Endothelial cell of umbilical vein (primary cell): ENCODE data around the gene BCL2L2.

Source experiments
- EZH2 ChIP-seq: IDR thresholded peaks from 2 replicates; pipeline ENCODE4 v1.6.1; 2012; ENCODE audit warnings: borderline replicate concordance, low read depth, mild to moderate bottlenecking, moderate library complexity, low read length, inconsistent platforms; ENCODE audit not compliant: severe bottlenecking
- FOS ChIP-seq: IDR thresholded peaks from 2 replicates; pipeline ENCODE4 v1.6.1; 2011; ENCODE audit warnings: mild to moderate bottlenecking, low read length, moderate library complexity, borderline replicate concordance; ENCODE audit not compliant: insufficient read depth
- GATA2 ChIP-seq: IDR thresholded peaks from 2 replicates; pipeline ENCODE4 v1.7.0; 2011; ENCODE audit warnings: low read depth, mild to moderate bottlenecking, moderate library complexity, mixed read lengths, low read length; ENCODE audit not compliant: insufficient read length, insufficient read depth
- POLR2A ChIP-seq: IDR thresholded peaks from 2 replicates; pipeline ENCODE4 v1.6.1; 2012; ENCODE audit warnings: low read depth, mild to moderate bottlenecking, control low read depth, low read length
- POLR2AphosphoS5 ChIP-seq: IDR thresholded peaks from 2 replicates; pipeline ENCODE4 v1.6.1; 2012; ENCODE audit warnings: low read depth, mild to moderate bottlenecking, control low read depth, low read length, moderate library complexity; ENCODE audit not compliant: insufficient read depth
- TF ChIP-seq, protein P1 (sequence below), 2 donors: IDR thresholded peaks; 1 replicate in 1 of 2; 2 replicates in 1 of 2; pipeline ENCODE4 v1.5.1; 2011; ENCODE audit warnings: low read length in 2 of 2, mild to moderate bottlenecking in 2 of 2, moderate library complexity in 2 of 2, control low read depth in 1 of 2, inconsistent platforms in 1 of 2, low read depth in 1 of 2; ENCODE audit not compliant: insufficient read depth in 1 of 2; ENCODE audit errors: extremely low read depth in 1 of 2

DNA sequence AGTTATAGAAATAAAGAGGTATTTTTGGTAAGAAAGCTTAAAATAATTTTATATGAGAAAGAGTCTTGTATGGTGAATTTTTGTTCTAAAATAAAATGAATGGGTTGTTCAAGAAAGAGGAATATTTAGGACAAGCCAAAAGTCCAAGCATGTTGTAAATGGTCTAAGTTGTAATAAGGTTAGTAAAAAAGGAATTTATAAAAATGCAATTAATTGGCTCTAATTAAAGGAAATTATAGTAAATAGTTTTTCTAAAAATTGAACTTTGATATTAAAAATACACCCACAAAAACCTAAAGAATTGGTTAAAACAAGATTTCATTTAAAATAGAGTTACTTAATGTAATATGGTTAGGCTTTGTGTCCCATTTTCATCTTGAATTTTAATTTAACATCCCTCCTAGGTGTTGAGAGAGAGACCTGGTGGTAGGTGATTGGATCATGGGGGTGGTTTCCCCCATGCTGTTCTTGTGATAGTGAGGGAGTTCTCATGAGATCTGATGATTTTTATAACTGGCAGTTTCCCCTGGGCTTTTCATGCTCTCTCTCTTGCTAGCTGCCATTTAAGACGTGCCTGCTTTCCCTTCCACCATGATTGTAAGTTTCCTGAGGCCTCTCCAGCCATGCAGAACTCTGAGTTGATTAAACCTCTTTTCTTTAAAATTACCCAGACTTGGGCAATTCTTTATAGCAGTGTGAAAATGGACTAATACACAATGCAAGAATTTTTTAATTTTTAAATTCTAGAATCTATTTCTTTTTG, 33.1 kb downstream of the BCL2L2 start:
- TF ChIP-seq, protein P1, sequence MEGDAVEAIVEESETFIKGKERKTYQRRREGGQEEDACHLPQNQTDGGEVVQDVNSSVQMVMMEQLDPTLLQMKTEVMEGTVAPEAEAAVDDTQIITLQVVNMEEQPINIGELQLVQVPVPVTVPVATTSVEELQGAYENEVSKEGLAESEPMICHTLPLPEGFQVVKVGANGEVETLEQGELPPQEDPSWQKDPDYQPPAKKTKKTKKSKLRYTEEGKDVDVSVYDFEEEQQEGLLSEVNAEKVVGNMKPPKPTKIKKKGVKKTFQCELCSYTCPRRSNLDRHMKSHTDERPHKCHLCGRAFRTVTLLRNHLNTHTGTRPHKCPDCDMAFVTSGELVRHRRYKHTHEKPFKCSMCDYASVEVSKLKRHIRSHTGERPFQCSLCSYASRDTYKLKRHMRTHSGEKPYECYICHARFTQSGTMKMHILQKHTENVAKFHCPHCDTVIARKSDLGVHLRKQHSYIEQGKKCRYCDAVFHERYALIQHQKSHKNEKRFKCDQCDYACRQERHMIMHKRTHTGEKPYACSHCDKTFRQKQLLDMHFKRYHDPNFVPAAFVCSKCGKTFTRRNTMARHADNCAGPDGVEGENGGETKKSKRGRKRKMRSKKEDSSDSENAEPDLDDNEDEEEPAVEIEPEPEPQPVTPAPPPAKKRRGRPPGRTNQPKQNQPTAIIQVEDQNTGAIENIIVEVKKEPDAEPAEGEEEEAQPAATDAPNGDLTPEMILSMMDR (IDR thresholded peaks at IDR 0.05; ENCODE audit: extremely low read depth in 1 of 2, insufficient read depth in 1 of 2, low read depth in 1 of 2, low read length in 2 of 2) = no peak
- TF ChIP-seq POLR2AphosphoS5 (no peak), GATA2 (no peak), FOS (no peak), EZH2 (no peak), POLR2A (no peak)
